CD4-positive, alpha-beta T cell treated with Interleukin-1 beta for 1 hour (primary cell): ENCODE data around the gene UHMK1.
A peak's percentile ranks its signal among the peaks of the same experiment; 100 is the strongest.
"Not testable (repeated sequence)": the region's sequence is repeated elsewhere in the genome, so short reads cannot be mapped to it uniquely, and the experiment has no call there.

Experiments
- DNase-seq, 2 donors: peaks; one replicate each; pipeline ENCODE4 v3.0.0-alpha.2; 2020 to 2022

Gene UHMK1

GRCh38 chr1:162497723-162498495 is at the start of gene UHMK1:
Gene UHMK1, plus strand, starts transcription at chr1:162497818. Its CDS starts 183 bp downstream, at chr1:162498001.
- DNase-seq = peak; percentile 89 to 91

- DNase-seq = not testable (repeated sequence)
Observed at GRCh38 chr1:162454361-162454760, 43.3 kb upstream of the UHMK1 start.

GRCh38 chr1:162456323-162456722 is 41.3 kb upstream of the UHMK1 start:
- DNase-seq = no peak

DNA sequence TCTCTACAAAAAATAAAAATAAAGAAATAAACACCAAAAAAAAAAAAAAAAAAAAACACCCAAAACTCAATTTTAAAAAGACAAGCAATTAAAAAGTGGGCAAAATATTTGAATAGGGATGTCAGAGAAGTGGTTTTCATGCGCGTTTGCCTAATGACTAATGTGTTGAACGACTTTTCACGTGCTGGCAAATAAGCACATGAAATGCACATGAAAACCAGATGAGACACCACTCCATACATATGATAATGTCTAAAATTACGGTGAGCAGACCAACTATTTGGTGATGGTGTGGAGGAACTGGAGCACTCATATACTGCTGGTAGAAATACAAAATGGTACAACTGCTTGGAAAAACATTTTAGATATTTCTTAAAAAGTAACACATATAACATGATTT is 39.4 kb upstream of the UHMK1 start:
- no peak for DNase-seq

DNA sequence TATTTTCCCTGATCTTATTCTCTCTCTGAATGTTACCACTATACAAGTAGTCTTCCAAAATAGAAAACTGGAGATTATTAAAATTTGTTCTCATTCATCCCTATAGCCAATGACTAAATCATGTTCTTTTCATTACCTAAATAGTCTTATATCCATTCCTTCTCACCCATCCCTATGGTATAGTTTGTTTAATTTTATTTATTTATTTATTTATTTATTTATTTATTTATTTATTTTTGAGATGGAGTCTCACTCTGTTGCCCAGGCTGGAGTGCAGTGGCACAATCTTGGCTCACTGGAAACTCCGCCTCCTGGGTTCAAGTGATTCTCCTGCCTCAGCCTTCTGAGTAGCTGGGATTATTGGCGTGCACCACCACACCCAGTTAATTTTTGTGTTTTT is 35.2 kb upstream of the UHMK1 start:
- DNase-seq = not testable (repeated sequence)

DNA sequence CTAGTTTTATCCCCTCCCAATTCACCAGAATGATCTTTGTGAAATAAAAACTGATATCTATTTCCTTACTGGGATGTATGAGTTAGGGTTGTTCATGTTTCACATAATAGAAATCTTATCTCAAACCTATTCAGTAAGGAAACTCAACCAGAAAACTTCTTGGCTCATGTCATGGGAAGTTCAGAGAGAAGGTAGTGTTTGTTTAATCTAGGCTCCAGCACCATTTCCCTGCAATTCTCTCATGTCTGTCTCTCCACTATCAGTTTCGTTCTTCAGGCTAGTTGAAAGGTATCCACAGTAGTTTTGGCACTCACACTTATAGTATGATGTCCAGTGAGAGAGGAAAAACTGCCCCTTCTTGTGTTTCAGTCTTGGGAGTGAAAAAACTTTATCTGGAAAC is 34.6 kb upstream of the UHMK1 start:
- no peak for DNase-seq

DNA sequence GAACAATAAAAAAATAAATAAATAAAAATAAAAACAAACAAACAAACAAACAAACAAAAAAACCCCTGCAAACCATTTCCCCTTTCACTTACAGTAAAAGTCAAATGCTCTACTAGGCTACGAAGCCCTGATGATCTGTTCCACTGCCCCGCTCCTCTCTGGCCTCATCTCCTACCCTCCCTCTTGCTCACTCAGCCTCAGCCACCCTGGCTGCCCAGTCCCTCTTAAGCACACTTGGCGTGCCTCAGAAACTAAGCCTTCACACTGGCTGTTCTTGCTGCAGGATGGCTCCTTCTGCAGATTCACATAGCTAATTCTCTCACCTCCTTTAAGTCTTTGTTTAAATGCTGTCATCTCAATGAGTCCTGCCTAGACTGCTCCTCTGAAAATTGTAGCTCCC is 30.8 kb upstream of the UHMK1 start:
- DNase-seq = no peak

- no peak for DNase-seq
Observed at GRCh38 chr1:162470216-162470615, 27.4 kb upstream of the UHMK1 start.

DNA sequence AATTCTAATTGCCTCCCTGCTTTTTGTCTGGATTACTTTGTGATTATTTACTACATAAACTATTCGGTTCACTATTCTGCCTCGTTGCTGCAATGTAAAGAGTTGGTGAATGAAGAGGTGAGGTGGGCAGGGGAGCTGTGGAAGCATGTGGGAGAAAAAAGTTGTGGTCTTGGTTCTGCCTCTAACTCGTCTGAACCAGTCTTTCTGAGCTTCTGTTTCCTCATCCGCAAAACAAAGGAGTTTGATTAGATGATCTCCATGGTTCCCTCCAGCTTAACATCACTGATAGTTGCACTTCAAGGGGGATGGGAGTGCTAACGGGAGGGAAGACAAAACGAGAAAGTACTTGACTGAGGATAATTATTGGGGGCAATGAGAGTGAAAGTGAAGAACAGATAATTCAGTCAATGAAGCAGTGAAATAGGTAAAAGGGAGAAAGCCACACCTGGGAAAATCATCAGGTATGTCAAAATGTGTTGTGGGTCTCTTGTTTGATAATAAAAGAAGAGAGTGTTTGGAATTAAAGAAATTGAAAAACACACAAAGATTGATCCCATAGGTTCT is 26.2 kb upstream of the UHMK1 start:
- DNase-seq = no peak

GRCh38 chr1:162475089-162475488 is 22.5 kb upstream of the UHMK1 start:
- DNase-seq = no peak

DNA sequence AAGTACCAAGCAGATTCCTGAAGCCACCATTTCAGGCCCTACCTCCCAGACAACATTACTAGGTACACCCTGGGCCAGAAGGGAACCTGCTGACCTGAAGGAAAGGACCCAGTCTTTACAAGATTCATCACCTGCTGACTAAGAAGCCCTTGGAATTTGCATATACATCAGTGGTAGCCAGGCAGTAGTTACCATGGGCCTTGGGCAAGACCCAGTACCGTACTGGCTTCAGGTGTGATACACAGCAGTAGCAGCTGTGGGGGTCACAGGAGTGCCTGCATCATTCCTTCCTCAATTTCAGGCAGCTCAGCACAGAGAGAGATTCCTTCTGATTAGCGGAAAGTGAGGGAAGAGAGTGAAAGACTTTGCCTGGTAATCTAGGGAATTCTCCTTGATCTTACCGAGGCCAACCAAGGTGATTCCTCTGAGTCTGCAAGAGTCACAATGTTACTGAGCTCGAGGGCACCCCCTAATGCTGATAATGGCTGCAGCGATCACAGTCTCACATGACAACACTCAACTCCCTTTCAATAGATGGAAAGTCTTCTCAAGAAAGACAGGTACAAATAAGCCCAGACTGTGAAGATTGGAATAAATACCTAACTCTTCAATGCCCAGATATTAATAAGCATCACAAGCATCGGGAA is 22.0 kb upstream of the UHMK1 start:
- no peak for DNase-seq

DNA sequence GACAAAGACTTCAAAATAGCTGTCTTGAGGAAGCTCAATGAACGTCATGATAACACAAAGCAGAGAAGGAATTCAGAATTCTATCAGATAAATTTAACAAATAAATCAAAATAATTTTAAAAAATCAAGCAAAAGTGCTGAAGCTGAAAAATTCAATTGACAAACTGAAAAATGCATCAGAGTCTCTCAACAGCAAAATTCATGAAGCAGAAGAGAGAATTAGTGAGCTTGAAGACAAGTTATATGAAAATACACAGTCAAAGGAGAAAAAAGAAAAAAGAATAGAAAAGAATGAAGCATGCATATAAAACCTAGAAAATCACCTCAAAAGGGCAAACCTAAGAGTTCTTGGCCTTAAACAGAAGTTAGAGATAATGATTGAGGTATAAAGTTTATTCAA is 21.0 kb upstream of the UHMK1 start:
- DNase-seq = no peak

DNA sequence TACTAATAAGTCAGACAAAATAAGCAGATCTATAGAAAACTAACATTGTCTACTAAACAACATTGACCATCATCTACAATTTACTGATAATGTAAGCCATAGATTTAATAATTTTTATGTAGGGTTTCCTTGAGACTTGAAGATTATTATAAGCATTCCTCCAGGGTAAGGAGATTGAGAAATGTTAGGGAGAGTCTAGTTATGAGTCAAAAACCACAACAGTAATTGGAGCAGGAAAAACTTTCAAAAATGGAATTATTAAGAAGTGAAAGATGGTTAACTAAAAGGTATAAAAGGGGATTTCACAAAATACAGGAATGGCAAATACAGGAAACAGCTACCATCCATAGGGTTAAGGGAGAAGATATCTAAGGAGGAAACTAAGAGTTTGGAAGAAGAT is 12.4 kb upstream of the UHMK1 start:
- no peak for DNase-seq

DNA sequence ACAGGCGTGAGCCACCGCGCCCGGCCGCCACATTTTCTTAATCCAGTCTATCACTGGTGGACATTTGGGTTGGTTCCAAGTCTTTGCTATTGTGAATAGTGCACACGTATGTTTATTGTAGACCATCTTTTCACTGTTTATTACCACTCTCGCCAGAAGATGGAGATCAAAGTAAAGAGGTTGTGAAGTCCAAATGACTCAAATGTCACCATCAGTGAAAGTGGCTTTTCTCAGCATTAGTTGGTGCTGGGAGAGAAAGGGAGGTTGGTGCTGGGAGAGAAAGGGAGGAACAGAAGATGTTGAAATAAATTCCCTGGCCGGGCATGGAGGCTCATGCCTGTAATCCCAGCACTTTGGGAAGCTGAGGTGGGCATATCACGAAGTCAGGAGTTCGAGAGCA is 10.4 kb upstream of the UHMK1 start:
- no peak for DNase-seq

DNA sequence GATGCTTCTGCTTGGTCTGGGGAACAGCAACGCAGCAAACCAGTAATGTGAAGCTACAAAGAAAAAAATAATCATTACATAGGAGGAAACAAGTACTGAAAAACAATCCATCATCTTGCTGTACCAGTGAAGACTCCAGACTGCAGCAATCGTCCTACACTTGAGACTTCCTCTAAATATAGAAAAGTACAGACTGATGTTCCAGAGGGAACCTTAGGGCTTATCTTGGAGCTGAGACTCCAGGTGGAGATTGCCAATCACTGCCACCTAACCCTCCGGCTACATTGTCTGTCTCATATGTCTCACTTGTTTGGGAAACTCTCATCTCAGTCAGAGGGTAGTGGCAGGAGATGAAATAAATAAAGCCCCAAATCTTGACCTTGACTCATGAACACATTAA is 9.4 kb upstream of the UHMK1 start:
- DNase-seq = no peak

GRCh38 chr1:162495531-162496233 is 1.9 kb upstream of the UHMK1 start:
- not testable (repeated sequence) for DNase-seq

DNA sequence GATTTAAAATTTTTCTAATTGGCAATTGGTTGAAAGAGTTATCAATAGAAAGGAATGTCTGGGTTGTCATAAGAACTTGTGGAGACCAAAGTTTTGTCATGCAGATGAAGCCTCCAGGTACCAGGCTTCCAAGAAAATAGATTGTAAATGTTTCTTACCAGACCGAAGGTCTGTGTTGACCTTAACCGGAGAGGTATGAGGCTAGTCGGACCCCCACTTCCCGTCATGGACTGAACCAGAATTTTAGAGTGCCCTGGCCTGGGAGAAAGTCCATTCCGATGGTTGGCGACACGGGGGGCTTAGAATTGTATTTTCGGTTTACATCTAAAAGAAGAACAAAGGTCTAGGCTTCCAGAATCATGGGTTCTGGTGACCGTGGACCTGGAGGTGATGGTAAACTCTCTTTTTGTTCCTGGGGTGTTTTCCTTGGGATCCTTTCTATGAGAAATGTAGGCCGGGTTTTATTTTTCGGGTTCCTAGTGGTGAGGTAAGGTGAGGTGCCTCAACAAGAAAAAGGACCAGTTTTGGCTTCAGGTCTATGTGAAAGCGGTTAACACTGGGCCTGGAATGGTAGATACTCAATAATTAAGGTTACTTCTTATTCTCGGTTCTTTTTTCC is 405 bp upstream of the UHMK1 start:
- DNase-seq = no peak

GRCh38 chr1:162498496-162498810 is 835 bp downstream of the UHMK1 start:
- no peak for DNase-seq

- DNase-seq = no peak
Observed at GRCh38 chr1:162500805-162501204, 3.2 kb downstream of the UHMK1 start.

DNA sequence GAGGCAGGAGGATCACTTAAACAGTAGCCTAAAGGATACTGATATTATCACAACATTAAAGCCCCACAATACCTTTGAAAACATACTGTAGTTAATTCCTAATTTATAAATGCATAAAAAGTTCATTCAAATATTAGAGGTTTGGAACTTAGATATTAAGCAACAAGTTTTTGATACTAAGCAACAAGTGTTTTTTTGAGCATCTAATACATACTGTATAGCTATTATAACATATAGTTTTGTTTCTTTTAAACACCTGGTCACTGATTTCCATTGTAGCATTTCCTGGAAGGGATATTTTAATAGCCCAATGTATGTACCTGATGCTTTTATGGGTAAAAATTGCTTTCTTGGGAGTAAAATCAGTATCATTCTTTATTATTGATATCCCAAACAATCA is 4.5 kb downstream of the UHMK1 start:
- DNase-seq = no peak

DNA sequence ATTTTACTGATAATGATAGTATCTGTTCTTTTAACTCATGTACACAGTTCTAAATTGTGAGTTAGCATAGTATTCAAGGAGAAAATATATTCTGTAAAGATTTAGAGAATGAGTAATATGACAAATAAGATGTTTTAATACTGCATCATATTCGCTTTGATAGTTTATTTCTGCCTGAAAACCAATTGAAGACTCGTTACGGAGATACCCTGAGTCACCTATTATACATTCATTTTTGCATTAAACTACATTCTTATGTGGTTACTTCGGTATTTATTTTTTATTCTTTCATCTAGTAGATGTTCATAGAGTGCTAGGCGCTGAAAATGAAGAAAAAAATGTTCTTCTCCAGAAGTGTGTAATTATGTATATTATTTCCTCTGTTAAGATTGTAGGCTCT is 5.3 kb downstream of the UHMK1 start:
- no peak for DNase-seq

GRCh38 chr1:162527314-162527713 is 29.7 kb downstream of the UHMK1 start:
- DNase-seq = no peak

DNA sequence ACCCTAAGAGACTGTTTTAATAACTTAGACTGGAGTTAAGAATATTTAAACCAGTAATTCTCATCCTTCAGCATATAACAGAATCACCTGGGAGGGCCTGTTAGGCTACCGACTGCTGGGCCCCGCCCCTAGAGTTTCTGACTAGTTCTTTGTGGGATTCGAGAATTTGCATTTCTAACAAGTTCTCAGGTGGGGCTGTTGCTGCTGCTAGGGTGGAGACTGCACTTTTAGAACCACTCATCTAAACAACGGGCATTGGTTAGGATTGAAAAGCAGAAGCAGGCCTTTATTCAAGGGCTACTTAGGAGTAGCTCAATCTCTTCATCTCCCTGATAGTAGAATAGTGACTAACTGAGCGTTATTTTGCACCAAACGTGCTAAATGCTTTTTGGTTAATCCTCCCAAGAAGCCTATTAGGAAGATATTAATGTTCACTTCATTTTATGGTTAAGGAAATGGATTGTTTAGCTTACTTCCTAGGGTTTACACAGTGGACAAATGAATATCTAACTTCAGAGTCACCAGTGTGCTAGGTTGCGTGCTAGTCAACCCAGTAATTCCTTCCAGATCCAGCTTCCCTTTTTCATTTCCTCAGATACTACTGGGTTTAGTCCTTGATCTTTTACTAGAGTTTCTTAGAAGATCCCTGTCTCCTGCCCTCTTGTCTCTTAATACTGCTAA is 32.8 kb downstream of the UHMK1 start:
- DNase-seq = peak in 1 of 2 donors; percentile 17
